Vagina (tissue), 2 donors: ENCODE measurements around the gene IRX3.

Experiments used
- CTCF ChIP-seq, 3 experiments: fragments of 450-650 bp in 2 of 3; fragments of 200-600 bp in 1 of 3; sonication (generic) in 1 of 3; IDR thresholded peaks; one replicate each; pipeline ENCODE4 v1.5.1; 2017 to 2019; ENCODE audit warnings: antibody characterized with exemption in 3 of 3, mild to moderate bottlenecking in 2 of 3, moderate library complexity in 2 of 3
- POLR2A ChIP-seq, 2 donors: fragments of 450-650 bp; IDR thresholded peaks; one replicate each; pipeline ENCODE4 v1.6.1; 2017; ENCODE audit warnings: antibody characterized with exemption in 2 of 2, mild to moderate bottlenecking in 2 of 2, moderate library complexity in 2 of 2

GRCh38 chr16:54270711-54271110, 15.9 kb downstream of the IRX3 start:
- TF ChIP-seq CTCF (IDR thresholded peaks at IDR 0.05) (no peak), POLR2A (IDR thresholded peaks at IDR 0.05) (no peak)
